ENCODE results near the gene FKTN.

GRCh38 chr9:105670775-105671174 lies 112.8 kb downstream of the FKTN start:
- TF ChIP-seq REST (IDR thresholded peaks at IDR 0.05; ENCODE audit: insufficient read depth in 1 of 2, low read depth in 2 of 2, low read length in 2 of 2) (no peak), POLR2AphosphoS5 (IDR thresholded peaks at IDR 0.05; ENCODE audit: low read depth, low read length) (no peak)

Data from PFSK-1 (cell line).